Measurements from ENCODE around the gene FHIT. TPM values are rescaled to one million over a fixed set of nuclear protein-coding genes. Genes with fewer than 3 reads are reported as not detected.

Gene FHIT
- total and polyA plus RNA-seq, 2 of the 4 experiments (the other 2 are of a cell fraction): 0.07 TPM; not detected in 1

DNA sequence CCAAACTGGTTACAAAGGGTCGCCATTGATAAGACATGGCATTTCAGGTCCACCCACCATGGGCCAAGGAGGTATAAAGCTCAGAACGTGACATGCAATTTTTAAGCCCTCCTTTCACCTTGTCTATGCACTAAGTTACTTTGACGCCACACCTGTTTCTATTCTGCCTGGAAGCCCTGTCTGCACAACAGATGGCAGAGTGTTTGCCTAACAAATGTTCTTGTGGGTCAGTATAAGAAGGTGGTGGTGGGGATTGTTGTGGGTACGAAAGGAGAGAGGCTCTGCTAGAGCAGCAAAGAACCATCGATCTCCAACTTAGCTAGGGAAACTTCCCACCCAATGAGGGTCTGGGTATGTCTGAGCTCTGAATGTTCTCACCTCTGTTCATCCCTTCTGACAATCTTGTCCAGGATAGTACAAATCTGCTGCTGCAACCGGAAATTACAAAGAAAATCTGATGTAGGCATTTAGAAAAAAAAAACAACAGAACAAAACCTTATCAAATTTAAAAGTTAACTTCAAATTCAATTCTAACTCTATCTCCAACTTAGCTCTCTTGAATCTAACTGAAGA, 1256.4 kb downstream of the FHIT start:
- Histone ChIP-seq H3K4me2 (ENCODE audit: low read depth, low read length) (no peak overlapping the region), H3K79me1 (ENCODE audit: low read depth in 1 of 2, low read length in 2 of 2) (no peaks in the 10 kb centered on the region), H2BK5ac (ENCODE audit: low read depth, low read length, poor library complexity, severe bottlenecking) (no peak overlapping the region), H3K4ac (ENCODE audit: low read depth, low read length) (no peak overlapping the region), H4K20me1 (ENCODE audit: insufficient read depth, low read length) (no peaks in the 10 kb centered on the region), H3K27ac (ENCODE audit: insufficient read depth, low read length) (no peak overlapping the region), H2AFZ (replicated peaks; ENCODE audit: low read length, poor library complexity) (no peak overlapping the region), H3K9ac (ENCODE audit: low read depth, low read length) (no peak overlapping the region), H3K9me1 (ENCODE audit: insufficient read depth, low read length) (no peaks in the 10 kb centered on the region), H3K4me3 (ENCODE audit: insufficient read depth, low read depth, low read length) (no peak overlapping the region), H4K8ac (ENCODE audit: low read depth in 2 of 2, low read length in 2 of 2) (no peak overlapping the region), H3K4me1 (ENCODE audit: control insufficient read depth, insufficient read depth, low read length) (no peaks in the 10 kb centered on the region), H2BK15ac (ENCODE audit: low read depth, low read length) (no peak overlapping the region), H3K36me3 (ENCODE audit: control insufficient read depth, insufficient read depth, low read length) (no peaks in the 10 kb centered on the region), H4K5ac (ENCODE audit: low read depth, low read length) (no peak overlapping the region), H2AK5ac (ENCODE audit: low read depth, low read length) (no peak overlapping the region), H3K18ac (ENCODE audit: low read depth, low read length) (no peak overlapping the region), H3K9me3 (ENCODE audit: control insufficient read depth, insufficient read depth, low read length) (no peaks in the 10 kb centered on the region), H2BK120ac (ENCODE audit: low read depth, low read length) (no peak overlapping the region), H2AK9ac (replicated peaks; ENCODE audit: low read depth, low read length, poor library complexity) (no peak overlapping the region), H3K56ac (ENCODE audit: extremely low read depth, insufficient read depth, low read length) (no peak overlapping the region), H2BK20ac (ENCODE audit: low read depth, low read length) (no peak overlapping the region), H4K91ac (ENCODE audit: insufficient read depth, low read depth, low read length) (no peak overlapping the region), H3K27me3 (ENCODE audit: control insufficient read depth, insufficient read depth, low read length) (no peaks in the 10 kb centered on the region; the same call in 1 of the 2 replicates), H3K14ac (replicated peaks; ENCODE audit: low read depth, low read length) (no peak overlapping the region), H3K23ac (ENCODE audit: low read depth, low read length) (no peak overlapping the region)
- WGBS, 2 experiments (ENCODE audit: extremely low coverage in 2 of 2, insufficient read length in 1 of 2): no CpG with 5 or more reads among the region's 6 CpGs
- BruUV-seq (replicated peaks): no TSS peak
- dilution Hi-C loops (cut with HindIII; ENCODE audit: low sequenced_read_pairs, unreplicated experiment): no loop called here
- in situ Hi-C loops (cut with MboI; ENCODE audit: low sequenced_read_pairs): no loop called here
- CTCF ChIA-PET: interaction anchor here (0.8 kb wide), 2 partner anchors 13 to 1157 kb away, joined by 3 to 4 read pairs; no protein-coding TSS in a partner anchor
- TF ChIP-seq MXI1 (IDR thresholded peaks at IDR 0.05; ENCODE audit: borderline replicate concordance, low read depth, low read length): no peak
- TF ChIP-seq, protein P1, sequence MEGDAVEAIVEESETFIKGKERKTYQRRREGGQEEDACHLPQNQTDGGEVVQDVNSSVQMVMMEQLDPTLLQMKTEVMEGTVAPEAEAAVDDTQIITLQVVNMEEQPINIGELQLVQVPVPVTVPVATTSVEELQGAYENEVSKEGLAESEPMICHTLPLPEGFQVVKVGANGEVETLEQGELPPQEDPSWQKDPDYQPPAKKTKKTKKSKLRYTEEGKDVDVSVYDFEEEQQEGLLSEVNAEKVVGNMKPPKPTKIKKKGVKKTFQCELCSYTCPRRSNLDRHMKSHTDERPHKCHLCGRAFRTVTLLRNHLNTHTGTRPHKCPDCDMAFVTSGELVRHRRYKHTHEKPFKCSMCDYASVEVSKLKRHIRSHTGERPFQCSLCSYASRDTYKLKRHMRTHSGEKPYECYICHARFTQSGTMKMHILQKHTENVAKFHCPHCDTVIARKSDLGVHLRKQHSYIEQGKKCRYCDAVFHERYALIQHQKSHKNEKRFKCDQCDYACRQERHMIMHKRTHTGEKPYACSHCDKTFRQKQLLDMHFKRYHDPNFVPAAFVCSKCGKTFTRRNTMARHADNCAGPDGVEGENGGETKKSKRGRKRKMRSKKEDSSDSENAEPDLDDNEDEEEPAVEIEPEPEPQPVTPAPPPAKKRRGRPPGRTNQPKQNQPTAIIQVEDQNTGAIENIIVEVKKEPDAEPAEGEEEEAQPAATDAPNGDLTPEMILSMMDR (conservative IDR thresholded peaks at IDR 0.05; ENCODE audit: low read depth, low read length): no peak
- intact Hi-C loops (cut with micrococcal nuclease): no loop called here
- ATAC-seq (ENCODE audit: low read depth) (no peak), DNase-seq (no peak)
- POLR2A ChIA-PET (ENCODE audit: unreplicated experiment): no interaction called here
